ENCODE results near the gene TRPM3. TPM values are rescaled to one million over a fixed set of nuclear protein-coding genes. Genes with fewer than 3 reads are reported as not detected.

The TRPM3 gene
- total RNA-seq, 1 experiment from 2014 or later = not detected

GRCh38 chr9:71147368-71147767 is 25.9 kb upstream of the TRPM3 start:
- ATAC-seq (no peak), DNase-seq (ENCODE audit: low read depth, low spot score) (no peak)
- Histone ChIP-seq H3K36me3 (ENCODE audit: control insufficient read depth, insufficient read depth, low read length) (no peaks in the 10 kb centered on the region), H3K4me1 (ENCODE audit: control insufficient read depth, insufficient read depth, low read length) (no peaks in the 10 kb centered on the region), H3K27ac (ENCODE audit: low read length) (no peak overlapping the region), H3K27me3 (ENCODE audit: control insufficient read depth, insufficient read depth, low read length) (no peaks in the 10 kb centered on the region), H3K4me3 (ENCODE audit: low read depth in 2 of 2, low read length in 2 of 2) (no peak overlapping the region), H3K9me3 (ENCODE audit: control insufficient read depth, insufficient read depth, low read depth, low read length) (no peaks in the 10 kb centered on the region)
- intact Hi-C loops (cut with micrococcal nuclease; ENCODE audit: unreplicated experiment) = no loop called here
- no TSS peak for BruUV-seq (replicated peaks)
- in situ Hi-C loops (cut with HindIII; ENCODE audit: low pct_unique_long_range_greater_than_20kb, low sequenced_read_pairs) = no loop called here
- CTCF ChIA-PET = no interaction called here
- POLR2A ChIA-PET = no interaction called here
- TF ChIP-seq, protein P1, sequence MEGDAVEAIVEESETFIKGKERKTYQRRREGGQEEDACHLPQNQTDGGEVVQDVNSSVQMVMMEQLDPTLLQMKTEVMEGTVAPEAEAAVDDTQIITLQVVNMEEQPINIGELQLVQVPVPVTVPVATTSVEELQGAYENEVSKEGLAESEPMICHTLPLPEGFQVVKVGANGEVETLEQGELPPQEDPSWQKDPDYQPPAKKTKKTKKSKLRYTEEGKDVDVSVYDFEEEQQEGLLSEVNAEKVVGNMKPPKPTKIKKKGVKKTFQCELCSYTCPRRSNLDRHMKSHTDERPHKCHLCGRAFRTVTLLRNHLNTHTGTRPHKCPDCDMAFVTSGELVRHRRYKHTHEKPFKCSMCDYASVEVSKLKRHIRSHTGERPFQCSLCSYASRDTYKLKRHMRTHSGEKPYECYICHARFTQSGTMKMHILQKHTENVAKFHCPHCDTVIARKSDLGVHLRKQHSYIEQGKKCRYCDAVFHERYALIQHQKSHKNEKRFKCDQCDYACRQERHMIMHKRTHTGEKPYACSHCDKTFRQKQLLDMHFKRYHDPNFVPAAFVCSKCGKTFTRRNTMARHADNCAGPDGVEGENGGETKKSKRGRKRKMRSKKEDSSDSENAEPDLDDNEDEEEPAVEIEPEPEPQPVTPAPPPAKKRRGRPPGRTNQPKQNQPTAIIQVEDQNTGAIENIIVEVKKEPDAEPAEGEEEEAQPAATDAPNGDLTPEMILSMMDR (IDR thresholded peaks at IDR 0.05) = no peak
- TF ChIP-seq TCF7L2 (IDR thresholded peaks at IDR 0.05; ENCODE audit: low read depth, low read length) (no peak), POLR2AphosphoS5 (IDR thresholded peaks at IDR 0.05; ENCODE audit: low read depth, low read length) (no peak), SIN3A (IDR thresholded peaks at IDR 0.05; ENCODE audit: borderline replicate concordance, insufficient read depth, low read depth, low read length) (no peak), REST (IDR thresholded peaks at IDR 0.05; ENCODE audit: insufficient read depth in 1 of 2, low read depth in 2 of 2, low read length in 1 of 2) (no peak)

GRCh38 chr9:71146511-71146910 is 25.1 kb upstream of the TRPM3 start:
- ChIA-PET CTCF (no interaction called here), POLR2A (no interaction called here)
- intact Hi-C loops (cut with micrococcal nuclease; ENCODE audit: unreplicated experiment) (no loop called here), in situ Hi-C loops (cut with HindIII; ENCODE audit: low pct_unique_long_range_greater_than_20kb, low sequenced_read_pairs) (no loop called here)
- no peak overlapping the region for H3K27ac ChIP-seq (ENCODE audit: low read length)
- no peaks in the 10 kb centered on the region for H3K36me3 ChIP-seq (ENCODE audit: control insufficient read depth, insufficient read depth, low read length)
- ATAC-seq (no peak), DNase-seq (ENCODE audit: low read depth, low spot score) (no peak)
- no peaks in the 10 kb centered on the region for H3K4me1 ChIP-seq (ENCODE audit: control insufficient read depth, insufficient read depth, low read length)
- no peak overlapping the region for H3K4me3 ChIP-seq (ENCODE audit: low read depth in 2 of 2, low read length in 2 of 2)
- TF ChIP-seq TCF7L2 (IDR thresholded peaks at IDR 0.05; ENCODE audit: low read depth, low read length) = no peak
- no peak for TF ChIP-seq SIN3A (IDR thresholded peaks at IDR 0.05; ENCODE audit: borderline replicate concordance, insufficient read depth, low read depth, low read length)
- no peak for TF ChIP-seq POLR2AphosphoS5 (IDR thresholded peaks at IDR 0.05; ENCODE audit: low read depth, low read length)
- TF ChIP-seq REST (IDR thresholded peaks at IDR 0.05; ENCODE audit: insufficient read depth in 1 of 2, low read depth in 2 of 2, low read length in 1 of 2) = no peak
- TF ChIP-seq, protein P1 (IDR thresholded peaks at IDR 0.05) = no peak
- BruUV-seq (replicated peaks) = no TSS peak
- H3K9me3 ChIP-seq (ENCODE audit: control insufficient read depth, insufficient read depth, low read depth, low read length) = no peaks in the 10 kb centered on the region
- no peaks in the 10 kb centered on the region for H3K27me3 ChIP-seq (ENCODE audit: control insufficient read depth, insufficient read depth, low read length)

Data from Panc1 (cell line).